ENCODE data around the gene SENP8.

- TF ChIP-seq RARB (CRISPR knock-in tag; IDR thresholded peaks at IDR 0.05), result no peak
- no peak for TF ChIP-seq ZNF565 (CRISPR knock-in tag; conservative IDR thresholded peaks at IDR 0.05; ENCODE audit: low read depth)
- no peak for TF ChIP-seq TOX (CRISPR knock-in tag; IDR thresholded peaks at IDR 0.05; ENCODE audit: borderline replicate concordance)
- no peak for TF ChIP-seq PATZ1 (CRISPR knock-in tag; IDR thresholded peaks at IDR 0.05; ENCODE audit: borderline replicate concordance)
- TF ChIP-seq ZFP30 (CRISPR knock-in tag; IDR thresholded peaks at IDR 0.05), result no peak
- TF ChIP-seq ZFP3 (CRISPR knock-in tag; IDR thresholded peaks at IDR 0.05), result no peak
- TF ChIP-seq TCF4 (CRISPR knock-in tag; IDR thresholded peaks at IDR 0.05; ENCODE audit: borderline replicate concordance), result no peak
- TF ChIP-seq ARNTL (CRISPR knock-in tag; IDR thresholded peaks at IDR 0.05; ENCODE audit: borderline replicate concordance, low read depth), result no peak
Observed at GRCh38 chr15:72169236-72169920, 51.2 kb downstream of the SENP8 start.
